Progenitor cell of endocrine pancreas (in vitro differentiated cells): ENCODE data around the gene CAVIN3. TPM values are rescaled to one million over a fixed set of nuclear protein-coding genes. Genes with fewer than 3 reads are reported as not detected.
A peak's percentile ranks its signal among the peaks of the same experiment; 100 is the strongest.
"Not testable (repeated sequence)": the region's sequence is repeated elsewhere in the genome, so short reads cannot be mapped to it uniquely, and the experiment has no call there.

Experiments used
- DNase-seq: peaks from one replicate; pipeline ENCODE4 v3.0.0; 2021; ENCODE audit warnings: low spot score; ENCODE audit not compliant: unreplicated experiment
- H3K27ac Mint-ChIP-seq: 2 replicates; pipeline ENCODE4 v1.8.0; 2021; ENCODE audit warnings: mild to moderate bottlenecking, moderate library complexity, mixed read lengths
- H3K27me3 Mint-ChIP-seq: 2 replicates; pipeline ENCODE4 v1.8.0; 2021; ENCODE audit warnings: mixed read lengths
- H3K36me3 Mint-ChIP-seq: 2 replicates; pipeline ENCODE4 v1.8.0; 2022; ENCODE audit warnings: mixed read lengths; ENCODE audit not compliant: insufficient read depth
- H3K4me1 Mint-ChIP-seq: 2 replicates; pipeline ENCODE4 v1.8.0; 2021; ENCODE audit warnings: low read depth, mixed read lengths
- H3K4me3 Mint-ChIP-seq: 2 replicates; pipeline ENCODE4 v1.8.0; 2021; ENCODE audit warnings: low read depth, mild to moderate bottlenecking, moderate library complexity, mixed read lengths
- H3K9me3 Mint-ChIP-seq: 2 replicates; pipeline ENCODE4 v1.8.0; 2021; ENCODE audit warnings: low read depth, mixed read lengths
- CTCF ChIP-seq: fragments of 200-600 bp; sonication (generic); IDR thresholded peaks from one replicate; pipeline ENCODE4 v1.5.0; 2021; ENCODE audit warnings: antibody characterized with exemption, mild to moderate bottlenecking; ENCODE audit not compliant: unreplicated experiment
- total RNA-seq: library from RNA; stranded (reverse); gene quantifications from 2 replicates; pipeline ENCODE4 v1.2.1, GENCODE V29; 2021

The CAVIN3 gene
- total RNA-seq, 1 donor from 2014 or later = 6.7 TPM

- no peaks in the 10 kb centered on the region for H3K36me3 Mint-ChIP-seq
- no peaks in the 10 kb centered on the region for H3K9me3 Mint-ChIP-seq
- no peak overlapping the region for H3K27ac Mint-ChIP-seq
- H3K27me3 Mint-ChIP-seq = peaks cover 4% of the 10 kb centered on the region
- H3K4me3 Mint-ChIP-seq = no peak overlapping the region
- no peak for DNase-seq
- peaks cover 1% of the 10 kb centered on the region for H3K4me1 Mint-ChIP-seq
- peak; percentile 43 for TF ChIP-seq CTCF
Measured at GRCh38 chr11:6297831-6298230, 22.5 kb downstream of the CAVIN3 start.

- H3K4me1 Mint-ChIP-seq = peaks cover 14% of the 10 kb centered on the region
- no peaks in the 10 kb centered on the region for H3K36me3 Mint-ChIP-seq
- no peak for DNase-seq
- H3K4me3 Mint-ChIP-seq = no peak overlapping the region
- TF ChIP-seq CTCF = no peak
- H3K27me3 Mint-ChIP-seq = peaks cover 17% of the 10 kb centered on the region
- H3K9me3 Mint-ChIP-seq = no peaks in the 10 kb centered on the region
- no peak overlapping the region for H3K27ac Mint-ChIP-seq
Measured at GRCh38 chr11:6285019-6285418, 35.3 kb downstream of the CAVIN3 start.

GRCh38 chr11:6284250-6284649, 36.1 kb downstream of the CAVIN3 start:
- Mint-ChIP-seq H3K27ac (no peak overlapping the region), H3K9me3 (no peaks in the 10 kb centered on the region), H3K27me3 (peaks cover 16% of the 10 kb centered on the region), H3K4me1 (peaks cover 14% of the 10 kb centered on the region), H3K36me3 (no peaks in the 10 kb centered on the region), H3K4me3 (no peak overlapping the region)
- TF ChIP-seq CTCF = no peak
- no peak for DNase-seq

GRCh38 chr11:6283453-6284023, 36.8 kb downstream of the CAVIN3 start:
- Mint-ChIP-seq H3K27me3 (peaks cover 15% of the 10 kb centered on the region), H3K27ac (no peak overlapping the region), H3K4me1 (peaks cover 14% of the 10 kb centered on the region), H3K36me3 (no peaks in the 10 kb centered on the region), H3K9me3 (no peaks in the 10 kb centered on the region), H3K4me3 (no peak overlapping the region)
- DNase-seq = no peak
- TF ChIP-seq CTCF = no peak

GRCh38 chr11:6280809-6281208, 39.5 kb downstream of the CAVIN3 start:
- peaks cover 15% of the 10 kb centered on the region for H3K27me3 Mint-ChIP-seq
- not testable (repeated sequence) for H3K36me3 Mint-ChIP-seq, H3K27ac Mint-ChIP-seq, DNase-seq, H3K4me3 Mint-ChIP-seq, H3K9me3 Mint-ChIP-seq
- H3K4me1 Mint-ChIP-seq = peaks cover 14% of the 10 kb centered on the region

GRCh38 chr11:6273188-6273587, 47.1 kb downstream of the CAVIN3 start:
- Mint-ChIP-seq H3K4me3 (no peak overlapping the region), H3K9me3 (peaks cover 9% of the 10 kb centered on the region), H3K27ac (no peak overlapping the region), H3K27me3 (no peaks in the 10 kb centered on the region), H3K36me3 (peaks cover 7% of the 10 kb centered on the region), H3K4me1 (no peaks in the 10 kb centered on the region)
- TF ChIP-seq CTCF = no peak
- no peak for DNase-seq
